ENCODE data around the gene RASGRF2.

- no peak for TF ChIP-seq EP300 (IDR thresholded peaks at IDR 0.05)
- TF ChIP-seq CTCF (IDR thresholded peaks at IDR 0.05), result no peak
These were observed 259.2 kb downstream of the RASGRF2 start for GRCh38 chr5:81219389-81219788.

All from suprapubic skin (tissue), 3 donors.